Lung (tissue), 12 donors: ENCODE measurements around the gene CNTFR. TPM values are rescaled to one million over a fixed set of nuclear protein-coding genes. Genes with fewer than 3 reads are reported as not detected.

Experiments
- ATAC-seq: fragments of 200-7000 bp; cut with Tn5 transposase; one replicate; pipeline ENCODE4 v1.9.1; 2020; ENCODE audit warnings: moderate number of reproducible peaks; ENCODE audit not compliant: insufficient read depth, low FRiP score
- DNase-seq, 3 donors: peaks; one replicate each; pipeline ENCODE4 v3.0.0-alpha.2; 2013 to 2017
- H3K27ac ChIP-seq, 2 donors: one replicate each; pipeline ENCODE4 v1.5.1; 2013; ENCODE audit warnings: mild to moderate bottlenecking in 2 of 2, moderate library complexity in 2 of 2, control low read depth in 1 of 2, inconsistent platforms in 1 of 2, low read depth in 1 of 2, low read length in 1 of 2
- H3K27me3 ChIP-seq, 3 donors: one replicate each; pipeline ENCODE4 v1.5.1; 2013; ENCODE audit warnings: low read length in 2 of 3; ENCODE audit not compliant: control insufficient read depth in 3 of 3, insufficient read depth in 3 of 3
- H3K36me3 ChIP-seq, 4 donors: one replicate each; pipeline ENCODE4 v1.5.1; 2013; ENCODE audit warnings: low read length in 4 of 4, mild to moderate bottlenecking in 1 of 4, moderate library complexity in 1 of 4; ENCODE audit not compliant: control insufficient read depth in 4 of 4, insufficient read depth in 4 of 4
- H3K4me1 ChIP-seq, 5 donors: one replicate each; pipeline ENCODE4 v1.5.1; 2013; ENCODE audit warnings: low read length in 5 of 5, mild to moderate bottlenecking in 2 of 5, moderate library complexity in 1 of 5; ENCODE audit not compliant: control insufficient read depth in 5 of 5, insufficient read depth in 5 of 5
- H3K4me3 ChIP-seq: one replicate; pipeline ENCODE4 v1.5.1; 2013; ENCODE audit warnings: mild to moderate bottlenecking, control low read depth, moderate library complexity
- H3K9ac ChIP-seq, 2 donors: one replicate each; pipeline ENCODE4 v1.5.1; 2013; ENCODE audit warnings: low read length in 2 of 2, control low read depth in 1 of 2; ENCODE audit not compliant: insufficient read depth in 1 of 2
- H3K9me3 ChIP-seq, 4 donors: one replicate each; pipeline ENCODE4 v1.5.1; 2013; ENCODE audit warnings: low read length in 3 of 4, mild to moderate bottlenecking in 1 of 4, moderate library complexity in 1 of 4; ENCODE audit not compliant: control insufficient read depth in 4 of 4, insufficient read depth in 3 of 4
- WGBS, 2 donors: extraction: QIAGEN DNeasy Blood & Tissue Kit; methylation state at CpG; one replicate each; pipeline ENCODE4 v1.1.7; 2013; 5-methylcytosine and 5-hydroxymethylcytosine counted together
- polyA plus RNA-seq, 2 donors: library from polyadenylated mRNA; stranded (reverse); fragments of 200-250 nt; gene quantifications; one replicate each; pipeline ENCODE4 v1.2.1, GENCODE V29; 2013
- total RNA-seq, 2 donors: library from RNA; depleted of rRNA in 1 of 2; stranded (reverse); fragments of >200 nt in 1 of 2; gene quantifications; one replicate each; pipeline ENCODE4 v1.2.1, GENCODE V29; 2014 to 2021
- TF ChIP-seq, protein P1 (sequence below): IDR thresholded peaks from 2 replicates; pipeline ENCODE4 v1.5.1; 2012; ENCODE audit warnings: mild to moderate bottlenecking; ENCODE audit errors: control extremely low read depth, extremely low read depth
- donor health status: control.
- donor health status: control.
- donor health status: Bipolar disorder and iron deficiency.
- donor health status: healthy.
- donor health status: DM: yes; HTN: yes; CAD: no.

CNTFR gene
- total and polyA plus RNA-seq, 4 donors, result 0.42 to 3.3 (median 1.3) TPM

GRCh38 chr9:34518896-34519295, 70.6 kb downstream of the CNTFR start:
- H3K4me3 ChIP-seq, result no peak overlapping the region
- ATAC-seq (no peak), DNase-seq (no peak)
- no peak overlapping the region for H3K27ac ChIP-seq
- TF ChIP-seq, protein P1, sequence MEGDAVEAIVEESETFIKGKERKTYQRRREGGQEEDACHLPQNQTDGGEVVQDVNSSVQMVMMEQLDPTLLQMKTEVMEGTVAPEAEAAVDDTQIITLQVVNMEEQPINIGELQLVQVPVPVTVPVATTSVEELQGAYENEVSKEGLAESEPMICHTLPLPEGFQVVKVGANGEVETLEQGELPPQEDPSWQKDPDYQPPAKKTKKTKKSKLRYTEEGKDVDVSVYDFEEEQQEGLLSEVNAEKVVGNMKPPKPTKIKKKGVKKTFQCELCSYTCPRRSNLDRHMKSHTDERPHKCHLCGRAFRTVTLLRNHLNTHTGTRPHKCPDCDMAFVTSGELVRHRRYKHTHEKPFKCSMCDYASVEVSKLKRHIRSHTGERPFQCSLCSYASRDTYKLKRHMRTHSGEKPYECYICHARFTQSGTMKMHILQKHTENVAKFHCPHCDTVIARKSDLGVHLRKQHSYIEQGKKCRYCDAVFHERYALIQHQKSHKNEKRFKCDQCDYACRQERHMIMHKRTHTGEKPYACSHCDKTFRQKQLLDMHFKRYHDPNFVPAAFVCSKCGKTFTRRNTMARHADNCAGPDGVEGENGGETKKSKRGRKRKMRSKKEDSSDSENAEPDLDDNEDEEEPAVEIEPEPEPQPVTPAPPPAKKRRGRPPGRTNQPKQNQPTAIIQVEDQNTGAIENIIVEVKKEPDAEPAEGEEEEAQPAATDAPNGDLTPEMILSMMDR, result no peak
- no peak overlapping the region for H3K9ac ChIP-seq
- H3K27me3 ChIP-seq, result peaks cover 0 to 10% (median 0%) of the 10 kb centered on the region in 3 donors
- 87 to 93% methylated on average over 2 of the region's 2 CpGs for WGBS, 2 donors
- H3K36me3 ChIP-seq, result no peaks in the 10 kb centered on the region
- H3K9me3 ChIP-seq, result no peaks in the 10 kb centered on the region
- H3K4me1 ChIP-seq, result peaks cover 0 to 7% (median 3%) of the 10 kb centered on the region in 5 donors

- DNase-seq, result no peak
- H3K27me3 ChIP-seq, result peaks cover 0 to 10% (median 0%) of the 10 kb centered on the region in 3 donors
- ATAC-seq, result no peak
- no peak overlapping the region for H3K9ac ChIP-seq
- WGBS, 2 donors, result 87% methylated on average over 6 of the region's 6 CpGs
- no peaks in the 10 kb centered on the region for H3K9me3 ChIP-seq
- no peak overlapping the region for H3K27ac ChIP-seq
- peaks cover 0 to 9% (median 3%) of the 10 kb centered on the region in 5 donors for H3K4me1 ChIP-seq
- H3K36me3 ChIP-seq, result no peaks in the 10 kb centered on the region
- TF ChIP-seq, protein P1, result no peak
- no peak overlapping the region for H3K4me3 ChIP-seq
Measured at GRCh38 chr9:34518110-34518616, 71.4 kb downstream of the CNTFR start.

- WGBS, 2 donors, result 90% methylated on average over 7 of the region's 7 CpGs
- no peak for ATAC-seq
- TF ChIP-seq, protein P1, result no peak
Measured at GRCh38 chr9:34517185-34517584, 72.3 kb downstream of the CNTFR start.

DNA sequence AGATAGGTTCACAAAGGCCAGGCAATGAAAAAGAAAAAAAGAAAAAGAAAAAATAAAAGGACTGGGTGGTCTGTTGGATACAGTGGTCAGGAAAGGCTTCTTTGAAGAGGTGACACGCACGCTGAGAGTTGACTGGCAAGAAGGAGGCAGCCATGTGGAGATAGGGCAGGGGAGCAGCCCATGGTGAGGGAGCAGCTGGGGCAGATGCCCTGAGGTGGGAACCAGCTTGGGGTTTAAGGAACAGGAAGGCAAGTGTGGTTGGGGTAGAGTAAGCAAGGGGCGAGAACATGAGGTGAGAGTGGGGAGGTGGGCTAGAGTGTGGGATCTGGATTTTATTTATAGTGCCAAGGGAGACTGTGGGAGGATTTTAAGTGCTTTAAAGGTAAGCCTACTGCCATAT, 73.6 kb downstream of the CNTFR start:
- Histone ChIP-seq H3K27me3 (peaks cover 0 to 3% (median 0%) of the 10 kb centered on the region in 3 donors), H3K4me3 (no peak overlapping the region), H3K9ac (no peak overlapping the region), H3K27ac (no peak overlapping the region), H3K36me3 (no peaks in the 10 kb centered on the region), H3K9me3 (no peaks in the 10 kb centered on the region), H3K4me1 (peaks cover 0 to 22% (median 6%) of the 10 kb centered on the region in 5 donors)
- 92 to 93% methylated on average over 3 of the region's 3 CpGs for WGBS, 2 donors
- ATAC-seq (no peak), DNase-seq (no peak)
- TF ChIP-seq, protein P1, result no peak

More at GRCh38 chr9:34517185-34517584, 72.3 kb downstream of the CNTFR start:
- DNase-seq, result no peak
- Histone ChIP-seq H3K9ac (no peak overlapping the region), H3K27ac (no peak overlapping the region), H3K4me1 (peaks cover 0 to 14% (median 3%) of the 10 kb centered on the region in 5 donors), H3K9me3 (no peaks in the 10 kb centered on the region), H3K36me3 (no peaks in the 10 kb centered on the region), H3K4me3 (no peak overlapping the region), H3K27me3 (peaks cover 0 to 7% (median 0%) of the 10 kb centered on the region in 3 donors)
